HEK293 (cell line): ENCODE data around the gene DSC2.
A peak's percentile ranks its signal among the peaks of the same experiment; 100 is the strongest.

ENCODE experiments used
- CTCF ChIA-PET: fragments of 350-600 bp; formaldehyde crosslinking; extraction: SDS; loops from one replicate; lab custom pipeline; 2021; ENCODE audit warnings: antibody characterized with exemption; lab: Yijun Ruan, JAX
- POLR2A ChIA-PET: fragments of 300-600 bp; formaldehyde crosslinking; extraction: SDS; loops from one replicate; lab custom pipeline; 2020; ENCODE audit warnings: antibody characterized with exemption, inconsistent platforms; lab: Yijun Ruan, JAX
- H3K27ac ChIP-seq: fragments of 200-500 bp; sonication (Bioruptor generic); 2 replicates; pipeline ENCODE4 v1.5.1; 2014; ENCODE audit warnings: low read depth, low read length, control low read depth, inconsistent platforms; ENCODE audit errors: extremely low read depth
- H3K36me3 ChIP-seq, 2 experiments: fragments of 200-500 bp in 1 of 2; sonication (Bioruptor generic) in 1 of 2; 1 replicate in 1 of 2; 2 replicates in 1 of 2; pipeline ENCODE4 v1.5.1; 2014 to 2017; ENCODE audit warnings: inconsistent platforms in 2 of 2, low read length in 2 of 2; ENCODE audit not compliant: control insufficient read depth in 2 of 2, insufficient read depth in 1 of 2
- H3K4me1 ChIP-seq: fragments of 200-500 bp; sonication (Bioruptor generic); 2 replicates; pipeline ENCODE4 v1.5.1; 2014; ENCODE audit warnings: mild to moderate bottlenecking, low read length, inconsistent platforms; ENCODE audit not compliant: control insufficient read depth, insufficient read depth
- H3K4me3 ChIP-seq: 2 replicates; pipeline ENCODE4 v1.5.1; 2011; ENCODE audit warnings: low read depth, mild to moderate bottlenecking, control low read depth, low read length, moderate library complexity
- H3K9me3 ChIP-seq: fragments of 200-500 bp; sonication (Bioruptor generic); 2 replicates; pipeline ENCODE4 v1.5.1; 2014; ENCODE audit warnings: low read depth, low read length, inconsistent platforms; ENCODE audit not compliant: control insufficient read depth, insufficient read depth
- EGR2 ChIP-seq: fragments of 450-650 bp; formaldehyde crosslinking; IDR thresholded peaks from 2 replicates; pipeline ENCODE4 v1.5.1; 2016; ENCODE audit warnings: low read depth, missing biosample characterization, missing genetic modification characterization
- GLIS1 ChIP-seq: fragments of 450-650 bp; formaldehyde crosslinking; IDR thresholded peaks from 2 replicates; pipeline ENCODE4 v1.5.1; 2016; ENCODE audit warnings: missing biosample characterization, missing genetic modification characterization
- HOXD13 ChIP-seq: sonication (generic); formaldehyde crosslinking; IDR thresholded peaks from 2 replicates; pipeline ENCODE4 v1.8.0; 2022; ENCODE audit warnings: missing genetic modification reagents, borderline replicate concordance
- ZFHX2 ChIP-seq: fragments of 450-650 bp; formaldehyde crosslinking; conservative IDR thresholded peaks from 2 replicates; pipeline ENCODE4 v1.5.1; 2016; ENCODE audit warnings: missing biosample characterization, missing genetic modification characterization
- ZNF138 ChIP-seq: fragments of 450-650 bp; formaldehyde crosslinking; IDR thresholded peaks from 2 replicates; pipeline ENCODE4 v1.5.1; 2016; ENCODE audit warnings: missing biosample characterization, missing genetic modification characterization, borderline replicate concordance
- ZNF140 ChIP-seq: fragments of 450-650 bp; formaldehyde crosslinking; IDR thresholded peaks from 2 replicates; pipeline ENCODE4 v1.5.1; 2016; ENCODE audit warnings: missing biosample characterization, missing genetic modification characterization
- ZNF155 ChIP-seq: fragments of 450-650 bp; formaldehyde crosslinking; IDR thresholded peaks from 2 replicates; pipeline ENCODE4 v1.5.1; 2016; ENCODE audit warnings: missing biosample characterization, missing genetic modification characterization
- ZNF2 ChIP-seq: fragments of 450-650 bp; formaldehyde crosslinking; IDR thresholded peaks from 2 replicates; pipeline ENCODE4 v1.5.1; 2016; ENCODE audit warnings: missing biosample characterization, missing genetic modification characterization
- ZNF239 ChIP-seq: fragments of 450-650 bp; formaldehyde crosslinking; IDR thresholded peaks from 2 replicates; pipeline ENCODE4 v1.5.1; 2016; ENCODE audit warnings: missing biosample characterization, missing genetic modification characterization
- ZNF416 ChIP-seq: fragments of 450-650 bp; formaldehyde crosslinking; IDR thresholded peaks from 2 replicates; pipeline ENCODE4 v1.5.1; 2016; ENCODE audit warnings: missing biosample characterization, missing genetic modification characterization
- ZNF514 ChIP-seq: fragments of 450-650 bp; formaldehyde crosslinking; IDR thresholded peaks from 2 replicates; pipeline ENCODE4 v1.5.1; 2016; ENCODE audit warnings: missing biosample characterization, missing genetic modification characterization
- ZNF626 ChIP-seq: fragments of 450-650 bp; sonication (Bioruptor Pico); formaldehyde crosslinking; IDR thresholded peaks from 2 replicates; pipeline ENCODE4 v1.5.1; 2018; ENCODE audit warnings: missing biosample characterization, missing genetic modification characterization, inconsistent platforms
- TF ChIP-seq, protein P1 (sequence below): fragments of 450-650 bp; formaldehyde crosslinking; IDR thresholded peaks from 2 replicates; pipeline ENCODE4 v1.5.1; 2016; ENCODE audit warnings: missing biosample characterization, missing genetic modification characterization
- TF ChIP-seq, protein P2 (sequence below): fragments of 450-650 bp; formaldehyde crosslinking; IDR thresholded peaks from 2 replicates; pipeline ENCODE4 v1.5.1; 2017; ENCODE audit warnings: missing biosample characterization, mild to moderate bottlenecking, missing genetic modification characterization, moderate library complexity
- TF ChIP-seq, protein P3 (sequence below): fragments of 450-650 bp; formaldehyde crosslinking; IDR thresholded peaks from 2 replicates; pipeline ENCODE4 v1.5.1; 2017; ENCODE audit warnings: missing biosample characterization, missing genetic modification characterization
- TF ChIP-seq, protein P4 (sequence below): fragments of 450-650 bp; formaldehyde crosslinking; IDR thresholded peaks from 2 replicates; pipeline ENCODE4 v1.5.0; 2017; ENCODE audit warnings: missing biosample characterization, missing genetic modification characterization, borderline replicate concordance

Gene DSC2

DNA sequence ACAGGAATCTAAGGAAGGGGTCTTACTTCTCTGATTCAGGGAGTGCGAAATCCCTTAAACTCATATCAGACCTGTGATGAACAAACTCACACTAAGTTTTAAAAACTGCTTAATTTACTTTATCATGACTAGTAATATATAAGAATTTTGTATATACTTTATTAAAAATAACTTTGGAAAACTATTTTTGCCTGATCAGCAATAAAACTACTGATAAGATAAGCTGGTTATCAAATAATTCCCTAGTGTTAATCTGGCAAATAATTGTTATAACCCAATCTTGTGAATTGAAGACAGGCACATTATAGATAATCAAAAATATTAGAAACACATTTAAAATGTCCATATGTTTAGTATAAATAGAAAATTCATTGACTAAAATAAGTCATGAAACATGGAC lies 36.0 kb downstream of the DSC2 start:
- CTCF ChIA-PET, result no interaction called here
- Histone ChIP-seq H3K27ac (no peak overlapping the region), H3K4me3 (no peak overlapping the region), H3K9me3 (no peaks in the 10 kb centered on the region), H3K36me3 (peaks cover 0 to 41% of the 10 kb centered on the region in 2 experiments)
- POLR2A ChIA-PET, result no interaction called here
- TF ChIP-seq, protein P1, sequence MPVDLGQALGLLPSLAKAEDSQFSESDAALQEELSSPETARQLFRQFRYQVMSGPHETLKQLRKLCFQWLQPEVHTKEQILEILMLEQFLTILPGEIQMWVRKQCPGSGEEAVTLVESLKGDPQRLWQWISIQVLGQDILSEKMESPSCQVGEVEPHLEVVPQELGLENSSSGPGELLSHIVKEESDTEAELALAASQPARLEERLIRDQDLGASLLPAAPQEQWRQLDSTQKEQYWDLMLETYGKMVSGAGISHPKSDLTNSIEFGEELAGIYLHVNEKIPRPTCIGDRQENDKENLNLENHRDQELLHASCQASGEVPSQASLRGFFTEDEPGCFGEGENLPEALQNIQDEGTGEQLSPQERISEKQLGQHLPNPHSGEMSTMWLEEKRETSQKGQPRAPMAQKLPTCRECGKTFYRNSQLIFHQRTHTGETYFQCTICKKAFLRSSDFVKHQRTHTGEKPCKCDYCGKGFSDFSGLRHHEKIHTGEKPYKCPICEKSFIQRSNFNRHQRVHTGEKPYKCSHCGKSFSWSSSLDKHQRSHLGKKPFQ, result no peak
- TF ChIP-seq ZNF140 (tag by site-specific recombination), result no peak
- TF ChIP-seq ZNF138 (tag by site-specific recombination), result no peak
- TF ChIP-seq, all 188 proteins: peak for 0
- no peaks in the 10 kb centered on the region for H3K4me1 ChIP-seq

DNA sequence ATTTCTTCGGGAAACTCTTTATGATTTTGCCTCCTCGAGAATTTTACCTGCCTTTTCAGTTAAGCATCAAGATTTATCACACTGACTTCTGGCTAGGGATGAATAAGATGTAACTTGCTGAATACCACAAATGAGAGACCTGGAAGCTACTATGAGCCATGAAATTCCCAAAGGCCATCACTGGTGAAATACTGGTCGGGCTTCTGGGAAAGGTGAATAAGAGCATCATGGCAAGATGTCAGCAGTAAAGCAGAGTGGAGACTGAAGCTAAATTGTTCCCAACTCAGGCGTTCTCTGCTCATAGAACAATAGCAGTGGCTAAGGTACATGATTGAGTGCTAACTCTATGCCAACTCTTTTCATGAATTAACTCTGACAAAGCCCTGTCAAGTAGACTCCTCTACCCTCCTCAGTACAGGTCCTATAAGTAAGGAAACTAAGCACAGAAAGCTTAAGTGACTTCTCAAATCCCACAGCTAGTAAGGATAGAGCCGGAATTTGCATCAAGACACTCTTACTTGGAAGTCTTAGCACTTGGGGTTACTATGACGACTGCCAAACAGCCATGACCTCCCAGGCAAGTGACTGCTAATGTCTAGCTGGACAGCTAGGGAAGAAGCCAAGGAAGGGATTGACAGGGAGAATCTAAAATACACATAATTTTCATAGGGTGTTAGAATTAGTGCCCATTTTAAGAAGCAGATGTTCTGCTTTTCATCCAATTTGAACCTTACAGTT lies 37.0 kb downstream of the DSC2 start:
- Histone ChIP-seq H3K27ac (no peak overlapping the region), H3K9me3 (no peaks in the 10 kb centered on the region), H3K4me3 (no peak overlapping the region), H3K4me1 (no peaks in the 10 kb centered on the region), H3K36me3 (peaks cover 0 to 33% of the 10 kb centered on the region in 2 experiments; a peak in 2 of 3 replicates)
- POLR2A ChIA-PET, result no interaction called here
- no peak for TF ChIP-seq ZNF239 (tag by site-specific recombination)
- TF ChIP-seq, protein P2, sequence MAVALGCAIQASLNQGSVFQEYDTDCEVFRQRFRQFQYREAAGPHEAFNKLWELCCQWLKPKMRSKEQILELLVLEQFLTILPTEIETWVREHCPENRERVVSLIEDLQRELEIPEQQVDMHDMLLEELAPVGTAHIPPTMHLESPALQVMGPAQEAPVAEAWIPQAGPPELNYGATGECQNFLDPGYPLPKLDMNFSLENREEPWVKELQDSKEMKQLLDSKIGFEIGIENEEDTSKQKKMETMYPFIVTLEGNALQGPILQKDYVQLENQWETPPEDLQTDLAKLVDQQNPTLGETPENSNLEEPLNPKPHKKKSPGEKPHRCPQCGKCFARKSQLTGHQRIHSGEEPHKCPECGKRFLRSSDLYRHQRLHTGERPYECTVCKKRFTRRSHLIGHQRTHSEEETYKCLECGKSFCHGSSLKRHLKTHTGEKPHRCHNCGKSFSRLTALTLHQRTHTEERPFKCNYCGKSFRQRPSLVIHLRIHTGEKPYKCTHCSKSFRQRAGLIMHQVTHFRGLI, result peak; percentile 92
- CTCF ChIA-PET, result interaction anchor here (0.5 kb wide), 1 partner anchor 432 kb away, joined by 3 read pairs; the partner anchor contains the start of gene DSG2

DNA sequence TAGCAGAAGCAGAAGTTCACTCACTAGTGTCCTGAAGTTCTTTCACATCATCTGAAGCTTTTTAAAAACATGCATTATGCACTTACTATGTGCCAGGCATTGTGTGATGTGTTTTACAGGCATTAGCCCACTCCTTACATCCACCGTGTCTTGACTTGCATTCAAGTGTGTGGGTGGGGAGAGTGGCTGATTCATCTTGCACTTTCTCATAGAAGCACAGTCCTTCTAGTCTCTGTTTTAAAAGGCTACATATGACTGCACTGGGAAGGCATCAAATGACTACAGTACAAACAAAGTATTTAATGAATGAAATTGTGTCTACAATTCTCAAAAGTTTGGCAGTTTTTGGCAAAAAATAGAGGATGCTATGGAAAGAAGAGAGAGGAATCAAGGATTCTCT lies 38.1 kb downstream of the DSC2 start:
- POLR2A ChIA-PET, result no interaction called here
- no peak for TF ChIP-seq ZNF626 (tag by site-specific recombination)
- TF ChIP-seq EGR2 (tag by site-specific recombination), result peak; percentile 55; the same call in 1 of the 2 replicates
- TF ChIP-seq ZFHX2 (tag by site-specific recombination), result peak; percentile 82
- TF ChIP-seq, all 188 proteins: peak for 2
- no peaks in the 10 kb centered on the region for H3K4me1 ChIP-seq
- no peak overlapping the region for H3K27ac ChIP-seq
- H3K4me3 ChIP-seq, result no peak overlapping the region
- peaks cover 0 to 25% of the 10 kb centered on the region in 2 experiments; a peak in 2 of 3 replicates for H3K36me3 ChIP-seq
- no peaks in the 10 kb centered on the region for H3K9me3 ChIP-seq
- CTCF ChIA-PET, result interaction anchor here (0.7 kb wide), 1 partner anchor 100 kb away, joined by 3 read pairs; no protein-coding TSS in a partner anchor

DNA sequence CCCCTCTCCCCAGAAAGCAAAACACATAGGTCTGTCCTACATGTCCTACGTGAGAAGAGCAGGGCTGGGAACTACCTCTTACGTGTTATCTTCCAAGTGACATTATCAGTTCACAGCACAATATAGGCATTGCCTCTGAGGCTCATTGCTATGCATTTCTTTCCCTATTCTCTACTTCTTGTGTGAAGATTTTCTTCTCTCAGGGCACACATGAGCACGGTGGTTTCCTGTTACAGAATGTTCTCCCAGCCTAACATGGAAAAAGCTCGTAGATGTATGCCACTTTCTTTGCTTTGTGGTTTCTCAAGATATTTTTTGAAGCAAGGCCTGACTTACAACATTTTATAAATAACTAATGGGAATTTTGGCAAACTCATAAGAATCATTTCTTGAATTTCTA lies 40.3 kb downstream of the DSC2 start:
- no peak for TF ChIP-seq ZNF155
- TF ChIP-seq, protein P3, sequence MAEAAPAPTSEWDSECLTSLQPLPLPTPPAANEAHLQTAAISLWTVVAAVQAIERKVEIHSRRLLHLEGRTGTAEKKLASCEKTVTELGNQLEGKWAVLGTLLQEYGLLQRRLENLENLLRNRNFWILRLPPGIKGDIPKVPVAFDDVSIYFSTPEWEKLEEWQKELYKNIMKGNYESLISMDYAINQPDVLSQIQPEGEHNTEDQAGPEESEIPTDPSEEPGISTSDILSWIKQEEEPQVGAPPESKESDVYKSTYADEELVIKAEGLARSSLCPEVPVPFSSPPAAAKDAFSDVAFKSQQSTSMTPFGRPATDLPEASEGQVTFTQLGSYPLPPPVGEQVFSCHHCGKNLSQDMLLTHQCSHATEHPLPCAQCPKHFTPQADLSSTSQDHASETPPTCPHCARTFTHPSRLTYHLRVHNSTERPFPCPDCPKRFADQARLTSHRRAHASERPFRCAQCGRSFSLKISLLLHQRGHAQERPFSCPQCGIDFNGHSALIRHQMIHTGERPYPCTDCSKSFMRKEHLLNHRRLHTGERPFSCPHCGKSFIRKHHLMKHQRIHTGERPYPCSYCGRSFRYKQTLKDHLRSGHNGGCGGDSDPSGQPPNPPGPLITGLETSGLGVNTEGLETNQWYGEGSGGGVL (tag by site-specific recombination), result no peak
- TF ChIP-seq ZNF514 (tag by site-specific recombination), result no peak
- TF ChIP-seq, protein P4, sequence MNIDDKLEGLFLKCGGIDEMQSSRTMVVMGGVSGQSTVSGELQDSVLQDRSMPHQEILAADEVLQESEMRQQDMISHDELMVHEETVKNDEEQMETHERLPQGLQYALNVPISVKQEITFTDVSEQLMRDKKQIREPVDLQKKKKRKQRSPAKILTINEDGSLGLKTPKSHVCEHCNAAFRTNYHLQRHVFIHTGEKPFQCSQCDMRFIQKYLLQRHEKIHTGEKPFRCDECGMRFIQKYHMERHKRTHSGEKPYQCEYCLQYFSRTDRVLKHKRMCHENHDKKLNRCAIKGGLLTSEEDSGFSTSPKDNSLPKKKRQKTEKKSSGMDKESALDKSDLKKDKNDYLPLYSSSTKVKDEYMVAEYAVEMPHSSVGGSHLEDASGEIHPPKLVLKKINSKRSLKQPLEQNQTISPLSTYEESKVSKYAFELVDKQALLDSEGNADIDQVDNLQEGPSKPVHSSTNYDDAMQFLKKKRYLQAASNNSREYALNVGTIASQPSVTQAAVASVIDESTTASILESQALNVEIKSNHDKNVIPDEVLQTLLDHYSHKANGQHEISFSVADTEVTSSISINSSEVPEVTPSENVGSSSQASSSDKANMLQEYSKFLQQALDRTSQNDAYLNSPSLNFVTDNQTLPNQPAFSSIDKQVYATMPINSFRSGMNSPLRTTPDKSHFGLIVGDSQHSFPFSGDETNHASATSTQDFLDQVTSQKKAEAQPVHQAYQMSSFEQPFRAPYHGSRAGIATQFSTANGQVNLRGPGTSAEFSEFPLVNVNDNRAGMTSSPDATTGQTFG (tag by site-specific recombination), result no peak
- TF ChIP-seq ZNF2 (tag by site-specific recombination), result no peak
- TF ChIP-seq HOXD13 (CRISPR knock-in tag), result no peak
- TF ChIP-seq GLIS1 (tag by site-specific recombination), result no peak
- TF ChIP-seq ZNF416 (tag by site-specific recombination), result no peak
- Histone ChIP-seq H3K36me3 (peaks cover 0 to 5% of the 10 kb centered on the region in 2 experiments; a peak in 1 of 3 replicates), H3K4me3 (no peak overlapping the region), H3K9me3 (no peaks in the 10 kb centered on the region), H3K4me1 (no peaks in the 10 kb centered on the region), H3K27ac (no peak overlapping the region)
- ChIA-PET POLR2A (interaction anchor here (2.1 kb wide), 1 partner anchor 20 kb away, joined by 7 read pairs; the partner anchor contains the start of gene DSC3), CTCF (no interaction called here)
